ENCODE results near the gene RHBDL1.

RHBDL1 gene

DNA sequence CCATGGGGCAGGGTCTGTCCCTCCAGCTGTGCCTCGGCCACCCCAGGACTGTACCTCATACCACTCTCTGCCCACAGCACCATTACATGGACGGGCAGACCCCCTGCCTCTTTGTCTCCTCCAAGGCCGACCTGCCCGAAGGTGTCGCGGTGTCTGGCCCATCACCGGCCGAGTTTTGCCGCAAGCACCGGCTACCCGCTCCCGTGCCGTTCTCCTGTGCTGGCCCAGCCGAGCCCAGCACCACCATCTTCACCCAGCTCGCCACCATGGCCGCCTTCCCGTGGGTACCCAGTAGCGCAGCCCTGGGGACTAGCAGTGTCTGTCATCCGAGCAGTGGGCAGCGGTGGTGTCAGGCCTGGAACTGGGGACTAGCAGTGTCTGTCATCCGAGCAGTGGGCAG, 2.6 kb upstream of the RHBDL1 start:
- DNase-seq (ENCODE audit: low read depth in 1 of 2, low spot score in 1 of 2): no peak

DNA sequence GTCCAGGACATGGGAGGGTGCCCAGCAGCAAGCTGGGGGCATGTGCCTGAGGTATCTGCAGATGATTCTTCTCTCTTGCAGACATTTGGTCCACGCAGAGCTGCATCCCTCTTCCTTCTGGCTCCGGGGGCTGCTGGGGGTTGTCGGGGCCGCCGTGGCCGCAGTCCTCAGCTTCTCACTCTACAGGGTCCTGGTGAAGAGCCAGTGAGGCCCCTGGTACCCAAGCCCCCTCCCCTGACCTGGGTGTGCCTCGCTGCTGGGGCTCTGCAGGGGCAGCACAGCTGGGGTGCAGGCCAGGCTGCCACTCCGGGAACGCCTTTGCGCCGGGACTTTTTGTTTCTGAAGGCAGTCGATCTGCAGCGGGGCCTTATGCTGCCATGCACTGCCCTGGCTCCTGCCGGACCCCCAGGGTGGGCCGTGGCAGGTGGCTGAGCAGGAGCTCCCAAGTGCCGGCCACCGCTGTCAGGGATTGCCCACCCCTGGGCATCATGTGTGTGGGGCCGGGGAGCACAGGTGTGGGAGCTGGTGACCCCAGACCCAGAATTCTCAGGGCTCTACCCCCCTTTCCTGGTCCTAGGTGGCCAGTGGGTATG, 2.0 kb upstream of the RHBDL1 start:
- no peak for DNase-seq (ENCODE audit: low read depth in 1 of 2, low spot score in 1 of 2)

GRCh38 chr16:674214-674881, 1.1 kb upstream of the RHBDL1 start:
- DNase-seq (ENCODE audit: low read depth in 1 of 2, low spot score in 1 of 2): no peak

- no peak for DNase-seq (ENCODE audit: low read depth in 1 of 2, low spot score in 1 of 2)
Observed at GRCh38 chr16:675884-676564, 553 bp downstream of the RHBDL1 start.

DNA sequence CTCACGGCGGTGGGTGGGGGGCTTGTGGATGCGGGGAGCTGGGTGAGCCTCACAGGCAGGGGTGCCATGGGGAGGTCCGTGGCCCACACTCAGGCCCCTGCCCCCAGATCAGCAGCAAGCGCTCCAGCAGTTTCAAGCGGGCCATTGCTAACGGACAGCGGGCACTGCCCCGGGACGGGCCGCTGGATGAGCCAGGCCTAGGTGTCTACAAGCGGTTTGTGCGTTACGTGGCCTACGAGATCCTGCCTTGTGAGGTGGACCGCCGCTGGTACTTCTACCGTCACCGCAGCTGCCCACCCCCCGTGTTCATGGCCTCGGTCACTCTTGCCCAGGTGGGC, 1.1 kb downstream of the RHBDL1 start:
- DNase-seq (ENCODE audit: low read depth in 1 of 2, low spot score in 1 of 2): no peak

- no peak for DNase-seq (ENCODE audit: low read depth in 1 of 2, low spot score in 1 of 2)
Observed at GRCh38 chr16:676913-677312, 1.4 kb downstream of the RHBDL1 start.

- no peak for DNase-seq (ENCODE audit: low read depth in 1 of 2, low spot score in 1 of 2)
Observed at GRCh38 chr16:677316-678190, 2.1 kb downstream of the RHBDL1 start.

GRCh38 chr16:678209-678857, 2.9 kb downstream of the RHBDL1 start:
- no peak for DNase-seq (ENCODE audit: low read depth in 1 of 2, low spot score in 1 of 2)

DNA sequence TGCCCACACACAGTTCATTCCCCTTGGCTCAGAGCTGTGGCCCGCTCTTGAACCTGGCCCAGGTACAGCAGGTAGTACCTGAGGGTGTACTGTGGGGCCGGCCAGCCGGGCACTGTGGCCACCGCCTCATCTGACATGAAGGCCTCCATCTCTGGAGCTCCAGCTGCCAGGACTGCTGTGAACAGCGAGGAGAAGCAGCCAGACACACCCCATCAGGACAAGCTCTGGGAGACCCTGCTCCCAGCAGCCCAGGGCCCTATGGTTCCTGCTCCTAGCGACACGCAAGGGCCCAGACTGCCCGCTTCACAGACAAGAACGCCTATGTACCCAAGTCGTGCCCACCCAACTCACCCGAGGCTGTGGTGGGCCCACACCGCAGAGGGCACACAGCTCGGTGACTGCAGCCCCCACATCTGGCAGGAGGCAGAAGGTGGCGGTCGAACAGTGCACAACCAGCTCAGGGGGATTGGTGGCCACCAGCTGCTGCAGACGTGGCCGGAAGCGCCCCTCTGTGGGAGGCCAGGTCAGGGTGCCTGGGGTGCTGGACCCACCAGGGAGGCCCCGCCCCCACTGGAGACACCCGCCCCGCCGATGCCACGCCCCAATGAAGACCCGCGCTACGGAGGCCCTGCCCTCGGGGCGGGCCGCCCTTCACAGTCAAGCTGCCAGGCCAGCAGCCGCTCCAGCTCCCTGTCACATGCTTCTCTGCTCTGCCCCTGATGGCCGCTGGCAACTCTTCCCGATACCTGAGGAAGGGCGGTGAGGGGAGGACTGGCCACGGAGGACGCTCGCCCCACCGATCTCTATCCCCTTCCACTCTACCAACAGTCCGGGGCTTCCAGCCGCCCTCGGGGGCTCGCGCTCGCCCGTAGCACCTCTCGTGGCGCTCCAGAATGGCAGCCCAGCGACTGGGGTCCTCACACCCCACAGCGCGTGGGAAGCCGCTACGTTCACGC, 3.7 kb downstream of the RHBDL1 start:
- no peak for DNase-seq (ENCODE audit: low read depth in 1 of 2, low spot score in 1 of 2)

- peak; percentile 78 to 84 for DNase-seq (ENCODE audit: low read depth in 1 of 2, low spot score in 1 of 2)
Observed at GRCh38 chr16:679814-680624, 4.5 kb downstream of the RHBDL1 start, which contains the start of gene STUB1. Gene STUB1 (plus strand): TSS chr16:680410. CDS start chr16:680526, 116 bp downstream.

- no peak for DNase-seq (ENCODE audit: low read depth in 1 of 2, low spot score in 1 of 2)
Observed at GRCh38 chr16:680625-680945, 5.1 kb downstream of the RHBDL1 start.

DNA sequence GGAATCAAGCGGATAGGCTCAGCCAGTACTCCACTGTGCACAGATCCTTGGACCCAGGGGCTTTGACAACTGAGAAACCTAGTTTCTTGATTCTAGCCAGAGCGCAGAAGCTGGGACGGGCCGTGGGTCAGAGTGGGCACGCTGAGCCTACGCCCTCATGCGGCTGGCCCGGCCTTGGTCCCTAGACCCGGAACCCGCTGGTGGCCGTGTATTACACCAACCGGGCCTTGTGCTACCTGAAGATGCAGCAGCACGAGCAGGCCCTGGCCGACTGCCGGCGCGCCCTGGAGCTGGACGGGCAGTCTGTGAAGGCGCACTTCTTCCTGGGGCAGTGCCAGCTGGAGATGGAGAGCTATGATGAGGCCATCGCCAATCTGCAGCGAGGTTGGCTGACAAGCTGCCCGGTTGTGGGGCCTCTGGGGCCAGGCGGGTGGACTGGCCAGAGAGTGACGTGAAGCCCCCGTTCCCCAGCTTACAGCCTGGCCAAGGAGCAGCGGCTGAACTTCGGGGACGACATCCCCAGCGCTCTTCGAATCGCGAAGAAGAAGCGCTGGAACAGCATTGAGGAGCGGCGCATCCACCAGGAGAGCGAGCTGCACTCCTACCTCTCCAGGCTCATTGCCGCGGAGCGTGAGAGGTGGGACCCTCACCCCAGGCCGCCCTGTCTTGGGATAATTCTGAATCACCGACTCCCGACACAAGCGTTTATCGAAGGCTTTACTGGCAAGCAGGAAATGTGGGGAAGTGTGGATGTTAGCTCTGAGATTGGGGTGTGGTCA, 5.7 kb downstream of the RHBDL1 start:
- DNase-seq (ENCODE audit: low read depth in 1 of 2, low spot score in 1 of 2): no peak

DNA sequence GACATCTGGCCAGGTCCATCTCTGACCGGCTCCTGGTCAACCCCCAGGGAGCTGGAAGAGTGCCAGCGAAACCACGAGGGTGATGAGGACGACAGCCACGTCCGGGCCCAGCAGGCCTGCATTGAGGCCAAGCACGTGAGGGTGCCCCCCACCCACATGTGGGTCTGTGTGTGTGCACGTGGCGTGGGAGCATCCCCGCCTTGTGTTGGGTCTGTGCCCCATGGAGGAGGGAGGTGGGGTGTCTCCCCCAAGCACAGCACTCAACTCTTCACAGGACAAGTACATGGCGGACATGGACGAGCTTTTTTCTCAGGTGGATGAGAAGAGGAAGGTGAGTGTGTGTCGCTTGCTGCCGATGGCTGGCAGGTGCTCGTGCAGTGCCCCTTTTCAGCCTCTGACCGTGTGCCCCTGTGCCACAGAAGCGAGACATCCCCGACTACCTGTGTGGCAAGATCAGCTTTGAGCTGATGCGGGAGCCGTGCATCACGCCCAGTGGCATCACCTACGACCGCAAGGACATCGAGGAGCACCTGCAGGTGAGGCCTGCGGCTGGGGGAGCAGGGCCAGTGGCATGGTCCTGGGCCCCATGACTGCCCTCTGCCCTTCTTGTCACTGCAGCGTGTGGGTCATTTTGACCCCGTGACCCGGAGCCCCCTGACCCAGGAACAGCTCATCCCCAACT, 6.4 kb downstream of the RHBDL1 start:
- DNase-seq (ENCODE audit: low read depth in 1 of 2, low spot score in 1 of 2): no peak

GRCh38 chr16:682493-683395, 7.3 kb downstream of the RHBDL1 start:
- DNase-seq (ENCODE audit: low read depth in 1 of 2, low spot score in 1 of 2): no peak

DNA sequence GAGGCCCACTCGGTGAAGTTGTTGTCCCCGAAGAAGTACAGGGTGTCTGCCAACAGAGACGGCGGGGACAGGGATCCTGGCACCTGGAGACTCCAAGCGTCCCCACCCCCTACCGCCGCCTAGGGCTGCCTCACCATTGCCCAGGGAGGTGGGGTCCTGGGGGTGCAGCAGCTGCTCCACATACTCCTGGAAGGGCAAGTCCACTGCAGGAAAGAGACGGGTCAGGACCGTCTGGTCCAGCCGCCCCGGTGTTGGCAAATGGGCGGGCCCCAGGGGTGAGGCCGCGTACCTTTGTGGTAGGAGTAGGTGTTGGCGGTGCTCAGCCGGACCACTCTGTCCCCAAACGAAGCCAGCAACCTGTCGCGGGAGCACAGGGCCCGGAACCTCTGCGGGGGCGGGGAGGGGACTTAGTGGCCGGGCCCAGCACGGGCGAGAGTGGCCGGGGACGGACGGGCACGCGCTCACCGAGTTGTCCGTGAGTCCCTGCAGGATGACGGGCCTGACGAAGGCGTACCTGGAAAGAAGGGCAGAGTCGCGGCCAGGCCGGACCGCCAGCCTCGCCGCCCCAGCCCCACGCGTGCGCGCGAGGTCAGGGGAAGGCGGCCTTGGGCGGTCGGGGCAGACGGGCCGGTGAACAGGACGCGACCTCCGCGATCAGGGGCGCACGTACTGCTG, 8.1 kb downstream of the RHBDL1 start:
- no peak for DNase-seq (ENCODE audit: low read depth in 1 of 2, low spot score in 1 of 2)

DNA sequence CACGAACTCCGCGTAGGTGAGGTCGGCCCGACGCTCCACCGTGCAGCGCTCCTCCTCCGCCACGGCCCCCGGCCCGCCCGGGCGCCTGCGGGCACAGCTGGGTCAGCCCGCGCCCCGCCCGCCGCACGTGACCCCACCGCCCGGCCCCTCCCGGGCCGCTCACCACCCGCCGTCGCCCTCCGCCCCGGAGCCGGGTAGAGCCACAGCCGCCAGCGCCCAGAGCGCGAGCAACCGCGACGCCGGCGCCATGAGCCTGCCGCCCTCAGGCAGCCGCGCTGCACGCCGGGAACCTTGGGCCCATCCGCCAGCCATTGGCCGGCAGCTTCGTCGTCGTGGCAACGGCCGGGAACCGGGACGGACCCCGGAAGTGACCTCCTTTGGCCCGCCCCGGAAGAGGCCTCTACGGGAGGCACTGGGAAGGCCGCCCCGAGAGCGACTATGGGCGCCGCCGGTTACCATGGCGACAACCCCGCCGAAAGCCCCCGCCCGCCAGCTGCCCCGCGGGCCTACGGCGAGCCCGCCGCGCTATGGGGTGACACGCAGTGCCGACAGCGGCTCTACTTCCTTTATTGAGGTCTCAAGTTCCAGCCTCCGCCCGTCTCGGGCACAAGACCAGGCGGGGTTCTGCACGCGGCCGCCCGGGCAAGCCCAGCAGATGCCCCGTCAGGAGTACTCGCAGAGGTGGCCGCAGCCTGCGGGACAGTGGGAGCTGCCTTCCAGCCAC, 8.8 kb downstream of the RHBDL1 start, which contains the start of gene JMJD8:
TSS of gene JMJD8 (minus strand) at position 264 of the 724 bp plus-strand sequence. CDS start at position 249, 15 bp downstream.
- peak; percentile 92 to 96 for DNase-seq (ENCODE audit: low read depth in 1 of 2, low spot score in 1 of 2)
